NB4 (cell line): Measurements from ENCODE around the gene CELF6.

ENCODE experiments used
- CTCF ChIP-seq: IDR thresholded peaks from one replicate; pipeline ENCODE4 v1.5.1; 2012; ENCODE audit warnings: low read depth, low read length
- POLR2A ChIP-seq: IDR thresholded peaks from 2 replicates; pipeline ENCODE4 v1.6.1; 2011; ENCODE audit warnings: mild to moderate bottlenecking; ENCODE audit not compliant: insufficient read length; ENCODE audit errors: extremely low read depth

- TF ChIP-seq CTCF (no peak), POLR2A (no peak)
These were observed 17.0 kb downstream of the CELF6 start for GRCh38 chr15:72302955-72303354.
